CD14-positive monocyte (primary cell): ENCODE measurements around the gene CDKAL1. TPM values are rescaled to one million over a fixed set of nuclear protein-coding genes. Genes with fewer than 3 reads are reported as not detected.

Experiments used
- DNase-seq, 3 donors: peaks; one replicate each; pipeline ENCODE4 v3.0.0-alpha.2; 2011 to 2022
- H2AFZ ChIP-seq: 2 replicates; pipeline ENCODE4 v1.6.0; 2012; ENCODE audit warnings: mild to moderate bottlenecking, low read depth, low read length, inconsistent platforms; ENCODE audit not compliant: insufficient read depth, poor library complexity, severe bottlenecking
- H3K27ac ChIP-seq, 2 donors: 1 replicate in 1 of 2; 2 replicates in 1 of 2; pipeline ENCODE4 v1.5.1; 2012 to 2013; ENCODE audit warnings: low read length in 2 of 2, control low read depth in 1 of 2, inconsistent platforms in 1 of 2, low read depth in 1 of 2, mild to moderate bottlenecking in 1 of 2
- H3K27me3 ChIP-seq, 2 donors: one replicate each; pipeline versions ENCODE4 v1.6.0 to v1.6.1; 2011 to 2013; ENCODE audit warnings: low read length in 2 of 2; ENCODE audit not compliant: control insufficient read depth in 2 of 2, insufficient read depth in 2 of 2
- H3K36me3 ChIP-seq, 2 donors: replicated peaks in 1 of 2; 1 replicate in 1 of 2; 2 replicates in 1 of 2; pipeline versions ENCODE4 v1.5.1 to v1.6.1; 2012 to 2013; ENCODE audit warnings: low read length in 2 of 2, control low read depth in 1 of 2, inconsistent platforms in 1 of 2, mild to moderate bottlenecking in 1 of 2; ENCODE audit not compliant: insufficient read depth in 2 of 2, control insufficient read depth in 1 of 2
- H3K4me1 ChIP-seq, 2 donors: 1 replicate in 1 of 2; 2 replicates in 1 of 2; pipeline versions ENCODE4 v1.5.1 to v1.6.1; 2012 to 2013; ENCODE audit warnings: low read length in 2 of 2, control low read depth in 1 of 2, inconsistent platforms in 1 of 2, mild to moderate bottlenecking in 1 of 2, moderate library complexity in 1 of 2; ENCODE audit not compliant: insufficient read depth in 2 of 2, control insufficient read depth in 1 of 2
- H3K4me2 ChIP-seq: replicated peaks from 2 replicates; pipeline ENCODE3; 2012; ENCODE audit warnings: low read length, moderate library complexity, mild to moderate bottlenecking; ENCODE audit not compliant: poor library complexity, severe bottlenecking; ENCODE audit errors: extremely low read depth
- H3K4me3 ChIP-seq, 3 experiments: fragments of 200-600 bp in 1 of 3; sonication (generic) in 1 of 3; replicated peaks in 1 of 3; 1 replicate in 2 of 3; 2 replicates in 1 of 3; pipeline ENCODE4 v1.5.1; 2011 to 2013; ENCODE audit warnings: low read length in 3 of 3, mild to moderate bottlenecking in 3 of 3, control low read depth in 2 of 3, low read depth in 2 of 3, inconsistent platforms in 1 of 3, moderate library complexity in 1 of 3
- H3K79me2 ChIP-seq: 2 replicates; pipeline ENCODE4 v1.6.0; 2012; ENCODE audit warnings: mild to moderate bottlenecking, control low read depth, inconsistent platforms, low read length, moderate library complexity; ENCODE audit not compliant: insufficient read depth
- H3K9ac ChIP-seq: 2 replicates; pipeline ENCODE4 v1.6.0; 2017; ENCODE audit warnings: low read length, mild to moderate bottlenecking; ENCODE audit not compliant: insufficient read depth, poor library complexity, severe bottlenecking
- H3K9me3 ChIP-seq, 2 donors: replicated peaks in 1 of 2; 1 replicate in 1 of 2; 2 replicates in 1 of 2; pipeline versions ENCODE4 v1.5.1 to v1.6.1; 2012 to 2013; ENCODE audit warnings: low read length in 2 of 2, control low read depth in 1 of 2; ENCODE audit not compliant: control insufficient read depth in 1 of 2, insufficient read depth in 1 of 2
- H4K20me1 ChIP-seq: 2 replicates; pipeline ENCODE4 v1.6.0; 2012; ENCODE audit warnings: mild to moderate bottlenecking, low read length, control low read depth, moderate library complexity; ENCODE audit not compliant: insufficient read depth
- H3K27ac Mint-ChIP-seq, 7 donors: one replicate each; pipeline ENCODE4 v1.8.0; 2020; ENCODE audit warnings: mild to moderate bottlenecking in 7 of 7, mixed read lengths in 7 of 7, moderate library complexity in 6 of 7, inconsistent platforms in 2 of 7
- H3K27me3 Mint-ChIP-seq, 3 donors: one replicate each; pipeline ENCODE4 v1.8.0; 2021 to 2022; ENCODE audit warnings: low read depth in 3 of 3, mild to moderate bottlenecking in 3 of 3, mixed read lengths in 3 of 3, moderate library complexity in 3 of 3, inconsistent platforms in 1 of 3
- H3K36me3 Mint-ChIP-seq, 2 donors: one replicate each; pipeline ENCODE4 v1.8.0; 2020; ENCODE audit warnings: mixed read lengths in 2 of 2, inconsistent platforms in 1 of 2, mild to moderate bottlenecking in 1 of 2
- H3K4me1 Mint-ChIP-seq: one replicate; pipeline ENCODE4 v1.8.0; 2020; ENCODE audit warnings: mild to moderate bottlenecking, mixed read lengths
- H3K4me3 Mint-ChIP-seq, 2 donors: one replicate each; pipeline ENCODE4 v1.8.0; 2020; ENCODE audit warnings: mild to moderate bottlenecking in 2 of 2, mixed read lengths in 2 of 2, moderate library complexity in 1 of 2
- H3K9me3 Mint-ChIP-seq, 7 donors: one replicate each; pipeline ENCODE4 v1.8.0; 2020 to 2022; ENCODE audit warnings: mixed read lengths in 7 of 7, mild to moderate bottlenecking in 6 of 7, moderate library complexity in 6 of 7, inconsistent platforms in 2 of 7
- WGBS: methylation state at CpG from one replicate; pipeline ENCODE4 v1.1.5; 2013; ENCODE audit warnings: missing lambda C conversion rate; ENCODE audit not compliant: insufficient coverage; 5-methylcytosine and 5-hydroxymethylcytosine counted together
- intact Hi-C, 2 donors: fragments of 100-400 bp; cut with micrococcal nuclease; formaldehyde crosslinking; loops; one replicate each; pipeline versions ENCODE4 v1.15.0 to v1.15.1; 2023
- polyA plus RNA-seq, 3 donors: library from polyadenylated mRNA; depleted of rRNA in 1 of 3; unstranded in 2 of 3; stranded (reverse) in 1 of 3; fragments of 300-500 nt in 2 of 3; fragments of >200 nt in 1 of 3; fragmentation: Illumina TruSeq in 2 of 3; gene quantifications; 1 replicate in 2 of 3; 2 replicates in 1 of 3; pipeline ENCODE4 v1.2.3, GENCODE V29; 2012 to 2021
- TF ChIP-seq, protein P1 (sequence below): fragments of 200-600 bp; IDR thresholded peaks from one replicate; pipeline ENCODE4 v1.8.0; 2022; ENCODE audit warnings: antibody characterized with exemption, mild to moderate bottlenecking

Gene CDKAL1
- polyA plus RNA-seq, 3 donors, result 3.2 to 12.4 (median 8.3) TPM

DNA sequence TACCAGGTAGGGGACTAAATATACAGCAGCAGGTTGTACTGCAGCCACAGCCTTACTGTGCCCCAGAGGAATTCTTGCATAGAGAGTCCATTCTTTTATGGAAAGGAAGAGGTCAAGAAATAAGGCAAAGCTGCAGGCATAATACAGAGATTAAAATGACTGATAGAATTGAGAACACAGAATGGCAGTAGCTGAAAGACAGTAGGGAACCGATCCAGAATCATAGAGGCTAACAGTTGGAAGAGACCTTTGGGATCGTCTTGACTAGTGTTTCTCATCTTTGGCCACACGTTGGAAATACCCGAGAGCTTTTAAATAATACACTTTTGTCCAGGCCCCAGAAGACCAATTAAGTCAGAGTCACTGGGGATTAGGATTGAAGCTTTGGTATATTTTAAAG lies 566.7 kb downstream of the CDKAL1 start:
- TF ChIP-seq, protein P1, sequence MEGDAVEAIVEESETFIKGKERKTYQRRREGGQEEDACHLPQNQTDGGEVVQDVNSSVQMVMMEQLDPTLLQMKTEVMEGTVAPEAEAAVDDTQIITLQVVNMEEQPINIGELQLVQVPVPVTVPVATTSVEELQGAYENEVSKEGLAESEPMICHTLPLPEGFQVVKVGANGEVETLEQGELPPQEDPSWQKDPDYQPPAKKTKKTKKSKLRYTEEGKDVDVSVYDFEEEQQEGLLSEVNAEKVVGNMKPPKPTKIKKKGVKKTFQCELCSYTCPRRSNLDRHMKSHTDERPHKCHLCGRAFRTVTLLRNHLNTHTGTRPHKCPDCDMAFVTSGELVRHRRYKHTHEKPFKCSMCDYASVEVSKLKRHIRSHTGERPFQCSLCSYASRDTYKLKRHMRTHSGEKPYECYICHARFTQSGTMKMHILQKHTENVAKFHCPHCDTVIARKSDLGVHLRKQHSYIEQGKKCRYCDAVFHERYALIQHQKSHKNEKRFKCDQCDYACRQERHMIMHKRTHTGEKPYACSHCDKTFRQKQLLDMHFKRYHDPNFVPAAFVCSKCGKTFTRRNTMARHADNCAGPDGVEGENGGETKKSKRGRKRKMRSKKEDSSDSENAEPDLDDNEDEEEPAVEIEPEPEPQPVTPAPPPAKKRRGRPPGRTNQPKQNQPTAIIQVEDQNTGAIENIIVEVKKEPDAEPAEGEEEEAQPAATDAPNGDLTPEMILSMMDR, result no peak
- Histone ChIP-seq H3K79me2 (no peaks in the 10 kb centered on the region), H3K36me3 (no peaks in the 10 kb centered on the region), H3K9ac (no peak overlapping the region), H2AFZ (no peak overlapping the region), H3K4me1 (peaks cover 10 to 11% of the 10 kb centered on the region in 2 donors), H3K4me3 (no peak overlapping the region), H3K9me3 (no peaks in the 10 kb centered on the region), H4K20me1 (no peaks in the 10 kb centered on the region), H3K4me2 (no peak overlapping the region), H3K27me3 (no peaks in the 10 kb centered on the region), H3K27ac (no peak overlapping the region)
- Mint-ChIP-seq H3K4me1 (peaks cover 14% of the 10 kb centered on the region), H3K36me3 (no peaks in the 10 kb centered on the region), H3K4me3 (no peak overlapping the region), H3K9me3 (peaks cover 0 to 3% (median 0%) of the 10 kb centered on the region in 7 donors), H3K27me3 (peaks cover 0 to 2% (median 0%) of the 10 kb centered on the region in 3 donors), H3K27ac (no peak overlapping the region)
- intact Hi-C loops, result no loop called here
- DNase-seq, result no peak
- 94% methylated on average over 3 of the region's 4 CpGs for WGBS

- peaks cover 0 to 3% (median 0%) of the 10 kb centered on the region in 7 donors for H3K9me3 Mint-ChIP-seq
- H3K4me1 ChIP-seq, result peaks cover 10 to 11% of the 10 kb centered on the region in 2 donors
- intact Hi-C loops, result no loop called here
- no peak overlapping the region for H3K4me3 ChIP-seq
- no peak for DNase-seq
- no peaks in the 10 kb centered on the region for H3K36me3 ChIP-seq
- peaks cover 0 to 2% (median 0%) of the 10 kb centered on the region in 3 donors for H3K27me3 Mint-ChIP-seq
- H3K27ac ChIP-seq, result no peak overlapping the region
- no peaks in the 10 kb centered on the region for H3K79me2 ChIP-seq
- H3K27me3 ChIP-seq, result no peaks in the 10 kb centered on the region
- no peak overlapping the region for H3K4me2 ChIP-seq
- H3K4me3 Mint-ChIP-seq, result no peak overlapping the region
- H3K4me1 Mint-ChIP-seq, result peaks cover 14% of the 10 kb centered on the region
- H3K9me3 ChIP-seq, result no peaks in the 10 kb centered on the region
- no peaks in the 10 kb centered on the region for H4K20me1 ChIP-seq
- no peaks in the 10 kb centered on the region for H3K36me3 Mint-ChIP-seq
- no CpG with 5 or more reads among the region's 1 CpG for WGBS
- H3K27ac Mint-ChIP-seq, result peak overlapping the region in 1 of 7 donors; percentile 4
- no peak overlapping the region for H3K9ac ChIP-seq
- no peak overlapping the region for H2AFZ ChIP-seq
- TF ChIP-seq, protein P1, result no peak
These were observed 567.4 kb downstream of the CDKAL1 start for GRCh38 chr6:21101694-21102093.
